Activated T-helper 9 cell treated with anti-CD3 and anti-CD28 coated beads, Interleukin-2, amount 50 U/mL, for 16 hours (primary cell): ENCODE data around the gene DDR2.
"Not testable (repeated sequence)": the region's sequence is repeated elsewhere in the genome, so short reads cannot be mapped to it uniquely, and the experiment has no call there.

Experiments
- DNase-seq: peaks from one replicate; pipeline ENCODE4 v3.0.0-alpha.2; 2020; ENCODE audit warnings: low read depth

The DDR2 gene

GRCh38 chr1:162632217-162632666, at the start of gene DDR2:
TSS of gene DDR2 (plus strand) at chr1:162632464. CDS start at chr1:162719064, 86,600 bp downstream.
- no peak for DNase-seq

DNA sequence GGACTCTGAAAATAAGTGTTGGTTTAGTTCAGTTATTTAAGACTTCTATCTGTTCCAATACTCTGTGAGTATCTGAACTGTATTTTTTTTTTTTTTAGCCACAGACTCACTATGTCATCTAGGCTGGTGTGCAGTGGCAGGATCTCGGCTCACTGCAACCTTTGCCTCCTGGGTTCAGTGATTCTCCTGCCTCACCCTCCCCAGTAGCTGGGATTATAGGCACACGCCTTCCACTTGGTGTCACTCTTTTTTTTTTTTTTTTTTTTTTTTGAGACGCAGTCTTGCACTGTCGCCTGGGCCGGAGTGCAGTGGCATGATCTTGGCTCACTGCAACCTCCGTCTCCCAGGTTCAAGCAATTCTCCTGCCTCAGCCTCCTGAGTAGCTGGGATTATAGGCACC, 49.4 kb upstream of the DDR2 start:
- not testable (repeated sequence) for DNase-seq

- DNase-seq, result not testable (repeated sequence)
These were observed 47.2 kb upstream of the DDR2 start for GRCh38 chr1:162585101-162585500.

DNA sequence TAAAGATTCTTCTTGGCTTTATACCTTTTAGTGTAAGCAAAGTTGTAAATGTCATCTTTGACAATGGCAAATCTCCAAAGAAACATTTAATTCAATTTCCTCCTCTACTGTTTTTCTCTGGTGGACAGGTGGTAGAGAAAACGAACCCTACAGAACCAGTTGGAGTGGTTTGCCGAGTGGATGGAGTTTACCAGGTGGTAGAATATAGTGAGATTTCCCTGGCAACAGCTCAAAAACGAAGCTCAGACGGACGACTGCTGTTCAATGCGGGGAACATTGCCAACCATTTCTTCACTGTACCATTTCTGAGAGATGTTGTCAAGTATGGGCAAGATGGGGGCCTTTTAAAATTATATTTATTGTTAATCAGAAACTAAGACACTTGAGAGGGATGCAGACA, 44.9 kb upstream of the DDR2 start:
- DNase-seq, result no peak

DNA sequence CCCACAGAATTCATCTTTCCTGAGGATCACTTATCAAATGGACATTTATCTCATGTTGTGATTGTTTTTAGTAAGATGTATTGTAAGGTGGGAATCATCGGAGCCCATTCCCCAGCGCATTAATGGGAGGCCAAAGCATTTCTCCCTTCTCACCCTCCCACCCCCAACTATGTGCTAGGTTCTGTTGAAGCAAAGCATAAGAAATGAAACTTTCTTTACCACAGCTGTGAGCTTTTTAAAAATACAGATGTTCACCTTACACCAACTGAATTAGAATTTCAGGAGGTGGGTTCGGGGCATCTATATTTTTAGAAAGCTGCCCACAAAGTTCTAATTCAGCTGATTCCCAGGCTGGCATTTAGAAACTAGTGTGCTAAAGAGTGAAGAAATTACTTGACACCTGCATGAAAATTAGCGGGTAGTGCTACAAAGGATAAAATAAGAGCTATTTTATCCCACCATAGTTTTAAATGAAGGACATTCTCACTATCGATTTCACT, 44.5 kb upstream of the DDR2 start:
- DNase-seq, result no peak

DNA sequence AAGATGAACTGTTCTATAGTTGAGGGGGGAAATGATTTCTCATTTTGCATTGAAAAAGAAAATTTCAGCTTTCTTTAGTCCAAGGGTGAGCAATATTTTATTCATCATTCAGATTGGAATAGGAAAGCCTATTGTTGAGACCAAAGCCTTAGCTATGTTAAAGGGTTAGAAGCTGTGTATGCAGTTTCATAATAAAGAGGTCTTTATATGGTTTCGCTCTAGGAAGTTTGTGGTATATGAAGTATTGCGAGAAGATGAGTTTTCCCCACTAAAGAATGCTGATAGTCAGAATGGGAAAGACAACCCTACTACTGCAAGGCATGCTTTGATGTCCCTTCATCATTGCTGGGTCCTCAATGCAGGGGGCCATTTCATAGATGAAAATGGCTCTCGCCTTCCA, 42.2 kb upstream of the DDR2 start:
- no peak for DNase-seq

- no peak for DNase-seq
These were observed 41.6 kb upstream of the DDR2 start for GRCh38 chr1:162590686-162591085.

DNA sequence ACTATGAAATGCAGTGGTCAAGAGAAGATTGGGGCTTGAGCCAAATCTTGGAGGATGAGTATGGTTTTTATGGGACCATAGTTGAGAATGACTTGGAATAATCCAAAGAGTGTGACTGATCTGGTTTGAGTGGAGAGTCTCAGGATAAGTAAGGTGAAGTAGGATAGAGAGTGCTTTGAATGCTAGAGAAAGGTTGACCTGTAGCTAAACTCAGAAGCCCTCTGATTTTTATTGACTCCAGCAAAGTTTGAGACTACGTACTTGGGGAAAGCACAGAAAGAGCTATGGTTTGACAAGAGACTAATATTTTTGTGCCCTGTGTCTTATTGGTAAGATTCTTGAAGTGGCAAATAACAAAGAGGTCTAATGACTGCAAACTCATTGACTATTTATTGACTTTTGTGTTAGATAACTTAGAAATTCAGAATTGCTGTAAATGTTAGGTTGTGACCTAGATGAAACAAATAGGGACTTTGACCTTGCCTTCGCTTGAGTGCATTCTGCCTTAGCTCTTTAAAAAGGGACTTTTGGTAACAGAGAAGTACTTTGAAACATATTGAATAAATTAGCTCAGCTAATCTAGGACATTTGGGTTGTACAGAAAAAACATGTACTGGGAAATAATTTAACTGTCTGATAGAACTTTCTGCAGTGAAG, 35.6 kb upstream of the DDR2 start:
- DNase-seq, result no peak

DNA sequence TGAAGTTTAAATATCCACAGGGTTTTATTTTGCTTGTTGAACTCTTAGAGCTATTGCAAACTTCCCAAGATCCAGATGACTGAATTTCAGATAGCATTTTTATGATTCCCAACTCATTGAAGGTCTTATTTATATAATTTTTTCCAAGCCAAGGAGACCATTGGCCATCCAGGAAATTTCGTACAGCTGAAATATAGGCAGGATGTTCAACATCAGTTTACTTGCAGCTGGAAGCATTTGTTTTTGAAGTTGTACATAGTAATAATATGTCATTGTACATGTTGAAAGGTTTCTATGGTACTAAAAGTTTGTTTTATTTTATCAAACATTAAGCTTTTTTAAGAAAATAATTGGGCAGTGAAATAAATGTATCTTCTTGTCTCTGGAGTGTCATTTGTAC, 32.8 kb upstream of the DDR2 start:
- no peak for DNase-seq

- not testable (repeated sequence) for DNase-seq
These were observed 29.1 kb upstream of the DDR2 start for GRCh38 chr1:162603117-162603516.

DNA sequence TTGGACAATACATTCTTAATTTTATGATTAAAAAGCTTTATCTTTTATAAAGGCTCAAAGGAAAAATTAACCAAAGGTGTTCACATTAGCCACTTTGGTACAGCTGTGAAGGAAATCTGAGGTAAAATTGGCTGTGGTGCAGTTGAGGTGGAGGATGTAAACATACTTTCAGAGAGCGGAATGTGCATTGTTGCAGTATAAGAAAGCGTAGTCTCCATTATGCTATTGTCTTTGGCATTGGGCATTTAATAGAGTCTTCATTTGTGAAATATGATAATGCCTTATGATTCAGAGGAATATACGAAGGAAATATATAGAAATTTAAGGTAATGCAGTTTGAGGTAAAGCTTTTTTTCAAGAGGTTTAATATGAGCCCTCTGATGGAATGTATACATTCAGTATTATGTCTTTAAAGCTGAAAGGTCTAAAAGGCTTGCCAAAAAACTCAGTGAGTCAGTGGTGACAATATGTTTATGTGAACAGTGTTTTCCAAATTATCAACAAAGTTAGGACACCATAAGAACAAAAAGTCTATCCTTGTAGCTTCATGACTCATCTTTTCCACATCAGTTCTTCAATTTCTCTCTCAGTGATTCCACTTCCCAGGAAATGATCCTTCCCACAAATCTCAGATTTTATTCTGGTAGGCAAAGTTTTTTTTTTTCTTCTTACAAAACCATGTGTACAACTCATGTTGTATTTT, 26.9 kb upstream of the DDR2 start:
- no peak for DNase-seq

- DNase-seq, result no peak
These were observed 23.0 kb upstream of the DDR2 start for GRCh38 chr1:162609306-162609705.

- DNase-seq, result no peak
These were observed 19.5 kb upstream of the DDR2 start for GRCh38 chr1:162612606-162613400.

DNA sequence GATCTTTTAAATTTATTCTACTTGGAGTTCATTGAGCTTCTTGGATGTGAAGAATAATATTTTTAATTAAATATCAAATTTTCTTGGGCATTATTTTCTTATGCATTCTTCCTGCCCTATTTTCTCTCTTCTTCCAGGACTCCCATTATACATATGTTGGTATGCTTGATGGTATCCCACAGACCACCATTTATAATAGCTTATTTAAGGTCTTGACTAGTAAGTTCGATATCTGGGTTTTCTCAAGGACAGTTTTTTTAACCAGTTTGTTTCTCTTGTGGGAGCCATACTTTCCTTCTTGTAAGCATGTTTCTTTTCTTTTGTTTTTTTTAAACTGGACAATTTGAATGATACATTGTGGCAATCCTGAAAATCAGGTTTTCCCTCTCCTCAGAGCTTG, 15.4 kb upstream of the DDR2 start:
- DNase-seq, result no peak

- no peak for DNase-seq
These were observed 14.8 kb upstream of the DDR2 start for GRCh38 chr1:162617513-162617912.

DNA sequence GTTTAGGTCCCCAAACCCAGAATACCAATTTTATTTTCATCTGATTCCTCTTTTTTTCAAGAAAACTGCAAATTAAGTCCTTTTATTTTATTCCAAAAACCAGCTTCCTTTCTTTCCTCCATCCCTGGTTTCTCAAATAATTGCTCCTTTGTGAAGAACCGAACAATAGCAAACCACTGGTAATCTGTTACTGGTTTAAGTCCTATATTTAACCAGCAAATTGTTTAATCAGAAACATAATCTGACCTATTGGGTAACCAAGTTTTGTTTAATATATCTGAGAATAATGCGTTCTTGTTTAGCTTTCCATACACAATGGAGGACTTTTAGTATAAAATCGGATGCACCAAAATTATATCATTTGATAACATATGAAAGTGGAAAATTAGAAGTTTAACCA, 13.2 kb upstream of the DDR2 start:
- no peak for DNase-seq

GRCh38 chr1:162621256-162621655, 11.0 kb upstream of the DDR2 start:
- no peak for DNase-seq

DNA sequence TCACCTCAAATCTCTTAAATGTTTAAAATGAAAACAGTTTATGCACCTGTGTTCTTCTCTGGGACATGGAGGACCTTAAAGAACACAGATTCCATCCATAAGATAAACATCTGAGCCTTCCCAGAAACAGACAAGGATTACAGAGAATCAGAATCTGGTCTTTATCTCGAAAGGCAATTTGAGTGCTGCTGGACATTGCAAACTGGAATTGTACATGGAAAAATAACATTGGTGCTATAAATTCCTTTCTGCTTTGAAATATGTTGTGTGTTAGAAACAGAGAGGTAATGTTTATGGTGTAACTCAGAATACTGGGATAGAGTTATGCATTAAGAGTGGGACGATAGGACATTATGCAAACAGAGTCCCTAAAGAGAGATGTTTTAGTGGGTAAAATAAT, 6.6 kb upstream of the DDR2 start:
- DNase-seq, result no peak

GRCh38 chr1:162626094-162626493, 6.2 kb upstream of the DDR2 start:
- DNase-seq, result no peak

GRCh38 chr1:162626761-162627160, 5.5 kb upstream of the DDR2 start:
- no peak for DNase-seq

GRCh38 chr1:162627662-162628296, 4.5 kb upstream of the DDR2 start:
- DNase-seq, result no peak

- no peak for DNase-seq
These were observed 3.1 kb upstream of the DDR2 start for GRCh38 chr1:162629077-162629627.
